Transverse colon (tissue), 3 donors: ENCODE measurements around the gene POLK.
"Not testable (repeated sequence)": the region's sequence is repeated elsewhere in the genome, so short reads cannot be mapped to it uniquely, and the experiment has no call there.

Experiments
- EP300 ChIP-seq: sonication (generic); formaldehyde crosslinking; IDR thresholded peaks from one replicate; pipeline ENCODE4 v1.6.1; 2017; ENCODE audit warnings: antibody characterized with exemption, low read depth
- POLR2A ChIP-seq: fragments of 450-650 bp; IDR thresholded peaks from one replicate; pipeline ENCODE4 v1.6.1; 2016; ENCODE audit warnings: antibody characterized with exemption, mild to moderate bottlenecking, moderate library complexity
- TF ChIP-seq, protein P1 (sequence below), 5 experiments: fragments of 200-600 bp in 3 of 5; fragments of 450-650 bp in 2 of 5; sonication (generic) in 3 of 5; IDR thresholded peaks; 1 replicate in 2 of 5; 2 replicates in 3 of 5; pipeline ENCODE4 v1.5.1; 2016 to 2017; ENCODE audit warnings: antibody characterized with exemption in 5 of 5, inconsistent platforms in 3 of 5, mild to moderate bottlenecking in 2 of 5, moderate library complexity in 1 of 5

- TF ChIP-seq, protein P1, sequence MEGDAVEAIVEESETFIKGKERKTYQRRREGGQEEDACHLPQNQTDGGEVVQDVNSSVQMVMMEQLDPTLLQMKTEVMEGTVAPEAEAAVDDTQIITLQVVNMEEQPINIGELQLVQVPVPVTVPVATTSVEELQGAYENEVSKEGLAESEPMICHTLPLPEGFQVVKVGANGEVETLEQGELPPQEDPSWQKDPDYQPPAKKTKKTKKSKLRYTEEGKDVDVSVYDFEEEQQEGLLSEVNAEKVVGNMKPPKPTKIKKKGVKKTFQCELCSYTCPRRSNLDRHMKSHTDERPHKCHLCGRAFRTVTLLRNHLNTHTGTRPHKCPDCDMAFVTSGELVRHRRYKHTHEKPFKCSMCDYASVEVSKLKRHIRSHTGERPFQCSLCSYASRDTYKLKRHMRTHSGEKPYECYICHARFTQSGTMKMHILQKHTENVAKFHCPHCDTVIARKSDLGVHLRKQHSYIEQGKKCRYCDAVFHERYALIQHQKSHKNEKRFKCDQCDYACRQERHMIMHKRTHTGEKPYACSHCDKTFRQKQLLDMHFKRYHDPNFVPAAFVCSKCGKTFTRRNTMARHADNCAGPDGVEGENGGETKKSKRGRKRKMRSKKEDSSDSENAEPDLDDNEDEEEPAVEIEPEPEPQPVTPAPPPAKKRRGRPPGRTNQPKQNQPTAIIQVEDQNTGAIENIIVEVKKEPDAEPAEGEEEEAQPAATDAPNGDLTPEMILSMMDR (IDR thresholded peaks at IDR 0.05), result not testable (repeated sequence)
- not testable (repeated sequence) for TF ChIP-seq EP300, POLR2A
Observed at GRCh38 chr5:75533716-75534115, 22.0 kb downstream of the POLK start.
